AG09319 (cell line): ENCODE data around the gene TTYH2.

Source experiments
- DNase-seq: peaks from one replicate; pipeline ENCODE4 v3.0.0-alpha.2; 2010; ENCODE audit warnings: low read depth; ENCODE audit errors: extremely low read depth
- CTCF ChIP-seq: IDR thresholded peaks from 2 replicates; pipeline ENCODE4 v1.5.1; 2011; ENCODE audit warnings: low read depth, mild to moderate bottlenecking, inconsistent platforms, low read length, moderate library complexity

The TTYH2 gene

GRCh38 chr17:74228306-74228978 lies 15.1 kb downstream of the TTYH2 start:
- TF ChIP-seq CTCF = no peak
- no peak for DNase-seq

GRCh38 chr17:74230896-74231295 lies 17.5 kb downstream of the TTYH2 start:
- DNase-seq = no peak
- TF ChIP-seq CTCF = no peak

DNA sequence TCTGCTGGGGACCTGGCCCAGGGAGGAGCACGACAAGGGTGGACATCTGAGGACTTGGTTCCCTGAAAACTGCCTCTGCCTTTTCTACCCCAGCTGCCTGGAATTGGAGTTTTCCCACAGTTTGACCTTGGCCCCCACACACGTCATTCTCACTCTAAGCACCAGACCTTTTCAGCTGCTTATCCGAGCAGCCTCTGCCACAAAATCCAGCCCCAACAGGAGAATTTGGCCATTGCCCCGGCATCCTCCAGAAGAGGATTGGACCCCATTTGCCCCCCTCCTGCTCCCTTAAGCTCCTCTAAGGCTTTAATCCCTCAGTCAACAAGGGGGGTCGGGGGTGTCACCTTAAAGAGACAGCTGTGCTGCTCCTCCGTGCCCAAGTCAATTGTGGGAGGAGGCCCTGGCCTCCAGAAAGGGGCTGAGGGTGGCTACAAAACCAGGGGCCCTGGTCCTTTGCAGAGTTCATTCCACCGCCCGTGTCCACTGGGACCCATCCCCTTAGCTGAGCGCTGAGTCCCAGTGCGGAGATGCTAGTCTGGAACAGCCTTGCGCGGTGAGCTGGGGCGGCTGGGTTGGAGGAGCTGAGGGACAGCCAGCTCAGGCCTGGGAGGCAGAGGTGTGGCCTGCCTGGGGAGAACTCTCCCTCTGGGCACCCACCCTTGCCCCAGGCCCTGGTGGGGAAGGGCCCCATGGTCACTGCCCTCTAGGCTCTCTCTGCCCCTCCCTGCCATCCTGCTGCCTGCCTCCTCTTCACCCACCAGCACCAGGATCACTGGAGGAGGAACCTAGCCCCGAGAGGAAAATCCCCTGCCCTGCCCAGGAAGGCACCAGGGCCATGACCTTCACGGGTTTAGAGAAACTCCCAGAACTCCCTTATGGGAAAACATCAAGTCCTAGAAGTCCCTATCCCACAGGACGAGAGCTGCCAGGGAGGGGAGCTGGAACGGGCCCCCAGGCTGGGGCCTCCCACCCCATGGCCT lies 18.8 kb downstream of the TTYH2 start:
- no peak for TF ChIP-seq CTCF
- no peak for DNase-seq

DNA sequence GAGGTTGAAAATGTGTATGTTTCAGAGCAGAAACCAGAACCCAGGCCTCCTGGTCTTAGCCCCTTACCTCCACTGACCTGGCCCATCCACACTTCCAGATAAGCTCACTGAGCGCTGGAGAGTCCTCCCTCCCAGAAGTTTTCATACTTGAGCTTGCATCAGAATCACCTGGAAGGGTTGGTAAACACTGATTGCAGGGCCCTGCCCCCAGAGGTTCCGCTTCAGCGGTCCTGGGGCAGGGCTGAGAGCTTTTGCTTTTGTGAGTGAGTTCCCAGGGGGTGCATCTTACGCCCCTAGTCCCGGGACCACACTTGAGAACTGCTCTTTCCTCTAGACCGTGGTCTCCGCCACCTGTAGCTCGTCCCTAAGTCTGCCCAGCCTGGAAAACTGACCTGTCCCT lies 20.6 kb downstream of the TTYH2 start:
- no peak for DNase-seq
- no peak for TF ChIP-seq CTCF

- TF ChIP-seq CTCF = no peak
- DNase-seq = no peak
Measured at GRCh38 chr17:74234486-74234885, 21.1 kb downstream of the TTYH2 start.

DNA sequence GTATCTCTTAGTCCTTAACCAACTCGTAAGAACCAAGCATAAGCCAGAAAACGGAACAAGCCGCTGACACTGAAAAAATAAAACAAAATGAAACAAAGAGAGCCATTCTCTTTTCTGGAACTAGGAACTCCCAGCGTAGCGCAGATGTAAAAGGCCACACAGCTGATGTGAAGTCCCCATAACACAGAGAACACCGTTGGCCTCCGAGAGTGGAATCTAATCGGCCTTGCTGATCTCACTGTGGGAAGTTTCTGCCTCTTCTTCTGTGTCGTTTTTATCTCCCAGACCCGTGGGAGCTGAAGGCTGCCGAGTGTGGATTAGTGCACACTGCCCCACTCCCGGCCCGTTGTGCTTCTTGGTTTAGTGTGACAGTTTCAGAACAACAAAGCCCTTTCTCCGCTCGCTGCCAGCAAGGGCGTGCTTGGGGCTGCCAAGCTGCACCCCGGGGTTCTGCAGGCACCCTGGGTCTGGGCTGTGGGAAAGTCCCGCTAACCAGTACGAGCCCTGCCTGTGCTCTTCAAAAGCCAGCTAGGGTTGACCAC lies 21.7 kb downstream of the TTYH2 start:
- no peak for DNase-seq
- no peak for TF ChIP-seq CTCF

- no peak for TF ChIP-seq CTCF
- no peak for DNase-seq
Measured at GRCh38 chr17:74235911-74236371, 22.6 kb downstream of the TTYH2 start.
